HepG2 (cell line): ENCODE data around the gene GPS1. TPM values are rescaled to one million over a fixed set of nuclear protein-coding genes. Genes with fewer than 3 reads are reported as not detected.

Experiments used
- ADNP ChIP-seq: sonication (generic); formaldehyde crosslinking; IDR thresholded peaks from 2 replicates; pipeline ENCODE4 v1.4.0; 2020; ENCODE audit warnings: missing genetic modification reagents
- BHLHE40 ChIP-seq: IDR thresholded peaks from 2 replicates; pipeline ENCODE4 v1.6.1; 2011; ENCODE audit warnings: low read length, improper control_type of control experiment
- CC2D1A ChIP-seq: sonication (generic); formaldehyde crosslinking; IDR thresholded peaks from 2 replicates; pipeline ENCODE4 v1.8.1; 2023; ENCODE audit warnings: mild to moderate bottlenecking, missing genetic modification reagents
- DNMT3B ChIP-seq: conservative IDR thresholded peaks from 2 replicates; pipeline ENCODE4 v1.6.1; 2016; ENCODE audit warnings: missing biosample characterization, control low read depth
- ELF1 ChIP-seq: sonication (generic); formaldehyde crosslinking; IDR thresholded peaks from 2 replicates; pipeline ENCODE4 v1.4.0; 2020; ENCODE audit warnings: missing genetic modification reagents
- GATAD2A ChIP-seq: IDR thresholded peaks from 2 replicates; pipeline ENCODE4 v1.6.1; 2016
- MIXL1 ChIP-seq: IDR thresholded peaks from 2 replicates; pipeline ENCODE4 v1.6.1; 2016
- PRMT3 ChIP-seq: sonication (generic); formaldehyde crosslinking; IDR thresholded peaks from 2 replicates; pipeline ENCODE4 v1.8.1; 2022; ENCODE audit warnings: low read depth, mild to moderate bottlenecking, moderate library complexity, missing genetic modification reagents, borderline replicate concordance
- SETDB1 ChIP-seq: sonication (generic); formaldehyde crosslinking; IDR thresholded peaks from 2 replicates; pipeline ENCODE4 v1.5.1; 2020; ENCODE audit warnings: missing genetic modification reagents, mild to moderate bottlenecking, borderline replicate concordance
- SP2 ChIP-seq: sonication (generic); formaldehyde crosslinking; IDR thresholded peaks from 2 replicates; pipeline ENCODE4 v1.5.1; 2020; ENCODE audit warnings: mild to moderate bottlenecking, missing genetic modification reagents
- TBX2 ChIP-seq: sonication (generic); formaldehyde crosslinking; IDR thresholded peaks from 2 replicates; pipeline ENCODE4 v1.5.0; 2020; ENCODE audit warnings: missing genetic modification reagents, mild to moderate bottlenecking, borderline replicate concordance
- TCF12 ChIP-seq, 2 experiments: fragments of 450-650 bp in 1 of 2; sonication (generic) in 1 of 2; formaldehyde crosslinking in 1 of 2; IDR thresholded peaks; 2 replicates each; pipeline versions ENCODE4 v1.6.1 to v1.8.0; 2017 to 2022; ENCODE audit warnings: antibody characterized with exemption in 1 of 2, mild to moderate bottlenecking in 1 of 2, missing genetic modification reagents in 1 of 2, moderate library complexity in 1 of 2
- TCF7L2 ChIP-seq: IDR thresholded peaks from 2 replicates; pipeline ENCODE4 v1.6.1; 2011; ENCODE audit warnings: mild to moderate bottlenecking, low read depth, low read length, moderate library complexity
- TP53 ChIP-seq: sonication (generic); formaldehyde crosslinking; conservative IDR thresholded peaks from 2 replicates; pipeline ENCODE4 v1.4.0; 2020; ENCODE audit warnings: missing genetic modification reagents
- ZFP82 ChIP-seq: sonication (generic); formaldehyde crosslinking; IDR thresholded peaks from 2 replicates; pipeline ENCODE4 v1.5.1; 2020; ENCODE audit warnings: mild to moderate bottlenecking, missing genetic modification reagents, borderline replicate concordance
- ZIK1 ChIP-seq: sonication (generic); formaldehyde crosslinking; IDR thresholded peaks from 2 replicates; pipeline ENCODE4 v1.5.0; 2020; ENCODE audit warnings: mild to moderate bottlenecking, low read depth, missing genetic modification reagents, borderline replicate concordance
- ZNF331 ChIP-seq: sonication (generic); formaldehyde crosslinking; IDR thresholded peaks from 2 replicates; pipeline ENCODE4 v1.4.0; 2020; ENCODE audit warnings: missing genetic modification reagents
- ZNF337 ChIP-seq: sonication (generic); formaldehyde crosslinking; IDR thresholded peaks from 2 replicates; pipeline ENCODE4 v1.5.1; 2020; ENCODE audit warnings: missing genetic modification reagents, low read depth, mild to moderate bottlenecking, borderline replicate concordance
- ZNF33A ChIP-seq: sonication (generic); formaldehyde crosslinking; IDR thresholded peaks from 2 replicates; pipeline ENCODE4 v1.5.1; 2020; ENCODE audit warnings: missing genetic modification reagents, mild to moderate bottlenecking, moderate library complexity, borderline replicate concordance
- ZNF441 ChIP-seq: sonication (generic); formaldehyde crosslinking; IDR thresholded peaks from 2 replicates; pipeline ENCODE4 v1.7.0; 2021; ENCODE audit warnings: missing genetic modification reagents, borderline replicate concordance
- ZNF547 ChIP-seq: sonication (generic); formaldehyde crosslinking; IDR thresholded peaks from 2 replicates; pipeline ENCODE4 v1.5.1; 2020; ENCODE audit warnings: mild to moderate bottlenecking, missing genetic modification reagents
- ZNF674 ChIP-seq: sonication (generic); formaldehyde crosslinking; IDR thresholded peaks from 2 replicates; pipeline ENCODE4 v1.5.0; 2020; ENCODE audit warnings: low read depth, mild to moderate bottlenecking, missing genetic modification reagents
- ZNF703 ChIP-seq: sonication (generic); formaldehyde crosslinking; IDR thresholded peaks from 2 replicates; pipeline ENCODE4 v1.5.1; 2020; ENCODE audit warnings: missing genetic modification reagents, mild to moderate bottlenecking, moderate library complexity, borderline replicate concordance
- polyA plus RNA-seq, 8 experiments: library from polyadenylated mRNA; depleted of rRNA in 3 of 8; stranded (reverse) in 7 of 8; unstranded in 1 of 8; fragments of >200 nt; fragmentation: Illumina TruSeq in 4 of 8; extraction: Trizol in 4 of 8; gene quantifications; 2 replicates each; pipeline versions ENCODE4 v1.2.1 to v1.2.3, GENCODE V29; 2011 to 2016; ENCODE audit warnings: low read depth in 4 of 8, missing spikeins in 1 of 8, mixed read lengths in 1 of 8; ENCODE audit not compliant: insufficient read depth in 1 of 8
- total RNA-seq, 5 experiments: library from RNA; depleted of rRNA; stranded (reverse); fragments of >200 nt; fragmentation: Illumina TruSeq; extraction: Trizol; gene quantifications; 2 replicates each; pipeline ENCODE4 v1.2.3, GENCODE V29; 2016; ENCODE audit warnings: low read depth in 1 of 5
- TF ChIP-seq, protein P1 (sequence below): sonication (generic); formaldehyde crosslinking; IDR thresholded peaks from 2 replicates; pipeline ENCODE4 v1.4.0; 2020; ENCODE audit warnings: missing genetic modification reagents, borderline replicate concordance
- TF ChIP-seq, protein P2 (sequence below): sonication (generic); formaldehyde crosslinking; IDR thresholded peaks from 2 replicates; pipeline ENCODE4 v1.4.0; 2020; ENCODE audit warnings: missing genetic modification reagents
- TF ChIP-seq, protein P3 (sequence below): sonication (generic); formaldehyde crosslinking; conservative IDR thresholded peaks from 2 replicates; pipeline ENCODE4 v1.8.0; 2022; ENCODE audit warnings: mild to moderate bottlenecking, moderate library complexity, missing genetic modification reagents

The GPS1 gene
- total and polyA plus RNA-seq, 2 of the 13 experiments (the other 11 are each of a cell fraction or from before 2014, with no cell fraction given), result 124 to 128 TPM

GRCh38 chr17:82105882-82106687 is 54.4 kb downstream of the GPS1 start (continued):
- no peak for TF ChIP-seq SETDB1 (CRISPR knock-in tag)
- peak; percentile 95 for TF ChIP-seq DNMT3B (CRISPR knock-in tag)
- TF ChIP-seq ZNF33A (CRISPR knock-in tag), result no peak
- TF ChIP-seq GATAD2A (CRISPR knock-in tag), result peak; percentile 89
- no peak for TF ChIP-seq ZNF703 (CRISPR knock-in tag)
- peak; percentile 67 for TF ChIP-seq MIXL1 (CRISPR knock-in tag)
- TF ChIP-seq TCF12 (IDR thresholded peaks at IDR 0.05), result no peak
- TF ChIP-seq TCF12 (CRISPR knock-in tag; IDR thresholded peaks at IDR 0.05), result peak; percentile 60; the same call in 1 of the 2 replicates
- TF ChIP-seq ZNF674, result no peak; the same call in 1 of the 2 replicates
- no peak for TF ChIP-seq TCF7L2
- TF ChIP-seq ZNF441, result peak; percentile 53; the same call in 1 of the 2 replicates
- TF ChIP-seq ZNF331 (CRISPR knock-in tag), result peak; percentile 91
- no peak for TF ChIP-seq ADNP (CRISPR knock-in tag)
- TF ChIP-seq SP2, result peak; percentile 52
- TF ChIP-seq, protein P1, sequence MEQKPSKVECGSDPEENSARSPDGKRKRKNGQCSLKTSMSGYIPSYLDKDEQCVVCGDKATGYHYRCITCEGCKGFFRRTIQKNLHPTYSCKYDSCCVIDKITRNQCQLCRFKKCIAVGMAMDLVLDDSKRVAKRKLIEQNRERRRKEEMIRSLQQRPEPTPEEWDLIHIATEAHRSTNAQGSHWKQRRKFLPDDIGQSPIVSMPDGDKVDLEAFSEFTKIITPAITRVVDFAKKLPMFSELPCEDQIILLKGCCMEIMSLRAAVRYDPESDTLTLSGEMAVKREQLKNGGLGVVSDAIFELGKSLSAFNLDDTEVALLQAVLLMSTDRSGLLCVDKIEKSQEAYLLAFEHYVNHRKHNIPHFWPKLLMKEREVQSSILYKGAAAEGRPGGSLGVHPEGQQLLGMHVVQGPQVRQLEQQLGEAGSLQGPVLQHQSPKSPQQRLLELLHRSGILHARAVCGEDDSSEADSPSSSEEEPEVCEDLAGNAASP (CRISPR knock-in tag), result 0 out of 2 replicates have a peak, but pooled peaks have one; percentile 11
- TF ChIP-seq CC2D1A (CRISPR knock-in tag), result no peak
- peak; percentile 87 for TF ChIP-seq ZNF547
- TF ChIP-seq, protein P2, sequence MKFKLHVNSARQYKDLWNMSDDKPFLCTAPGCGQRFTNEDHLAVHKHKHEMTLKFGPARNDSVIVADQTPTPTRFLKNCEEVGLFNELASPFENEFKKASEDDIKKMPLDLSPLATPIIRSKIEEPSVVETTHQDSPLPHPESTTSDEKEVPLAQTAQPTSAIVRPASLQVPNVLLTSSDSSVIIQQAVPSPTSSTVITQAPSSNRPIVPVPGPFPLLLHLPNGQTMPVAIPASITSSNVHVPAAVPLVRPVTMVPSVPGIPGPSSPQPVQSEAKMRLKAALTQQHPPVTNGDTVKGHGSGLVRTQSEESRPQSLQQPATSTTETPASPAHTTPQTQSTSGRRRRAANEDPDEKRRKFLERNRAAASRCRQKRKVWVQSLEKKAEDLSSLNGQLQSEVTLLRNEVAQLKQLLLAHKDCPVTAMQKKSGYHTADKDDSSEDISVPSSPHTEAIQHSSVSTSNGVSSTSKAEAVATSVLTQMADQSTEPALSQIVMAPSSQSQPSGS, result peak; percentile 64
- 0 out of 2 replicates have a peak, but pooled peaks have one; percentile 64 for TF ChIP-seq PRMT3
- TF ChIP-seq ZNF337 (CRISPR knock-in tag), result peak; percentile 94
- TF ChIP-seq ELF1 (CRISPR knock-in tag), result peak; percentile 83
- peak; percentile 75 for TF ChIP-seq TP53
- TF ChIP-seq BHLHE40, result peak; percentile 27; the same call in 1 of the 2 replicates
- no peak for TF ChIP-seq ZFP82 (CRISPR knock-in tag)
- TF ChIP-seq TBX2 (CRISPR knock-in tag), result peak; percentile 92
- TF ChIP-seq ZIK1 (CRISPR knock-in tag), result peak; percentile 97
- TF ChIP-seq, protein P3, sequence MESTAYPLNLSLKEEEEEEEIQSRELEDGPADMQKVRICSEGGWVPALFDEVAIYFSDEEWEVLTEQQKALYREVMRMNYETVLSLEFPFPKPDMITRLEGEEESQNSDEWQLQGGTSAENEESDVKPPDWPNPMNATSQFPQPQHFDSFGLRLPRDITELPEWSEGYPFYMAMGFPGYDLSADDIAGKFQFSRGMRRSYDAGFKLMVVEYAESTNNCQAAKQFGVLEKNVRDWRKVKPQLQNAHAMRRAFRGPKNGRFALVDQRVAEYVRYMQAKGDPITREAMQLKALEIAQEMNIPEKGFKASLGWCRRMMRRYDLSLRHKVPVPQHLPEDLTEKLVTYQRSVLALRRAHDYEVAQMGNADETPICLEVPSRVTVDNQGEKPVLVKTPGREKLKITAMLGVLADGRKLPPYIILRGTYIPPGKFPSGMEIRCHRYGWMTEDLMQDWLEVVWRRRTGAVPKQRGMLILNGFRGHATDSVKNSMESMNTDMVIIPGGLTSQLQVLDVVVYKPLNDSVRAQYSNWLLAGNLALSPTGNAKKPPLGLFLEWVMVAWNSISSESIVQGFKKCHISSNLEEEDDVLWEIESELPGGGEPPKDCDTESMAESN (CRISPR knock-in tag), result peak; percentile 97
